Measurements from ENCODE around the gene LRP2.

Gene LRP2

GRCh38 chr2:169081551-169081950 is 280.8 kb downstream of the LRP2 start:
- FAIRE-seq = no peak

DNA sequence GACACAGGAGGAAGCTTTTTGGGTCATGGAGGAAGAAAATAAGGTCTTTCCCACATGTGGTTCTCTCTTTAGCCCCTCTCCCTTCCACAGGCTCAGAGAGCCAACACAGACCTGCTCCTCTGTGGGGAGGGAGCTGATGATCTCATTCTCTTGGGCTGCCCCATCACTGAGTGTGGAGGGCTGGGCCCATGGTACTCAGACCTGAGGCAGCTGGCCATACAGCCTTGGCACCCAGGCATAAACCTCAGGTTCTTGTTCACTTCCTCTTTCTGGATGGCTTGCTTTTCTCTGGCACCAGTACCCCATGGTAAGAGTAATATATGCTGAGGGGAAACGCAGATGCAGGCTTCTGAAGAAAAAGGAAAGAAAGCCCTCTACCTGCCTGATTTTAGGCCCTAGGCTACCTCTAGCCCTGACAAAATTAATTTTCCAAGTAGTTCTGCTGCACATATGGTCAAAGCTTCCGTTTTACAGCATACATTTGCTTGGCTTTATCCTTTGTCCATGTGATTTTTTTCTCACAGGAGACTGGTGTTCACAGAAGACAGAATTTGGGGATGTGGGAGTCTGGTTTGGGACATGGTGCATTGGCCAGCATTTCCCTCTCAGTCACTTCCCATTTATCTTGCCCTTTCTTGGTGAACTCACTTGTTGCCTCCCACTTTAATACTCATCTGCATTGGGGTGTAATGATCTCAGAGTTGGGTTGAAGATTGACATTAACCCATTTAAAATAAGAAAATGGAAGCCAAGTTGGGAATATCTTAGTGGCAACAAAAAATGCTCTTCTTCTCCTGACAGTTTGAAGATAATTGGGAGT is 281.9 kb downstream of the LRP2 start:
- no peak for FAIRE-seq

- FAIRE-seq = no peak
These were observed 284.6 kb downstream of the LRP2 start for GRCh38 chr2:169077674-169078240.

Measured in A204.1 (cell line).